NCI-H1092 treated with DMSO at 0.1 percent for 48 hours (cell line): ENCODE measurements around the gene OXNAD1.
A peak's percentile ranks its signal among the peaks of the same experiment; 100 is the strongest.

Experiments used
- DNase-seq: peaks from one replicate; lab custom pipeline; 2025; lab: John Stamatoyannopoulos, UW

Gene OXNAD1

DNA sequence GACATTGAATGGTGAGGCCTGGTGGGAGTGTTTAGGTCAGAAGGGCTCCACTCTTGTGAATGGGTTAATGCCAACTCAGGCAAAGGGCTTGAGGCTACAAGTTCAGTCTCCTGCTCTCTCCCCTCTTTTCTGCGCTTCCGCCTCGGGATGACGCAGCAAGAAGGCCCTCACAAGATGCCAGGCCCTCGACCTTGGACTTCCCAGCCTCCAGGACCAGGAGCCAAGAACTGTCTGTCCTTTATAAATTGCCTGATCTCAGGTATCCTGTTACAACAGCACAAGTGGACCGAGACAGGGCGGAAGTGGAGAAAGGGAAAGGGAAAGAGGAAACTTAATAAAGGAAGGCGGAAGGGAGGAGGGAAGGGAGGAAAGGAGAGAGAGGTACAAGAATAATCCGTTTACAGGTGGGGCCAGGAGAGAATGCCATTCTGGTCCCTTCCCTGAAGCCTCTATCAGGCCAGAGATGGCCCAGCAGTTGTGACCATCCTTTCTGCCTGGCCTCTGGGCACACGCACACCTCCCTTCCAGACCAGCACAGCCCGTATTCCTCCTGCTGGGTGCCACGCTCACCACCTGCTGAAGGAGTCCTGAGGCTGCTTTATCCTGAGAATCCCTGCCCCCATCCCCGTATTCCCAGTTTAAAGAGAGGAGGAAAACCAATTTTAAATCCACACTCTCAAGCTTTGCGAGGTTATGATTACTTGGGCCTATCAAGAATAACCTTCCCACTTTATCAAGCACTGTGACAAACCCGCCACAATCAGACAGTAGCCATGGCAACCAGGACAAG, 64.2 kb downstream of the OXNAD1 start:
- DNase-seq: peak; percentile 46

DNA sequence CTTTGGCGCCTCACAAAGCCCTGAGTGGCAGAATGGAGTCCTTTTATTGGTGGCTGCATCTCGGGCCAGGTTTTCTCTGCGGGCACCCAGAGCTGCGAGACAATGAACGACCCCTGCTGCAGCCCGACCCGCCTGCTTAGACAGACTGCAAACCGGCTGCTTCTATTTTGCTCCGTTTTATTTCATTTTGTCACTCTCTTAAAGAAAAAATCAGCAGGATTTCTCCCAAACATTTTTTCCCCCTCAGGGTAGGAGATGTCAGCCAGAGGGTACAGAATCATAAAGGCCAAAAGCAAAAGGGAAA, 64.8 kb downstream of the OXNAD1 start:
- DNase-seq: no peak

DNA sequence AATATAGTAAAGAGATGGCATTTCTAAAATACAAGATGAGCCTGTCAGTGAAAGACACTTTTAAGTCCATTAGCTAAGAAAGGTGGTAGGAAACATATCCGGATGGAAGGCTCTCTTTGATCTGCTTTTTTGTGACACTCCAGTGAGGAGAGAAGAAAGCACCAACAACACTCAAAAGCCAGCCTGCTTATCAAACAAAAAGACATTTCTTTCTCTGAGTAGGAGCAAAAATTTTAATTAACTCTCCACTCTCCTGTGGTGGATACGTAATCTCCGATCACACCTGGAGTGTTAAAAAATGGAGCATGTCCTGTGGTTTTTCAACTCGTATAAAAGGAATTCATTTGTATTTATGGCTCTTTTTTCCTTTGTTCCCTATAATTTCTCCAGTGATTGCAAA, 65.3 kb downstream of the OXNAD1 start:
- DNase-seq: no peak

DNA sequence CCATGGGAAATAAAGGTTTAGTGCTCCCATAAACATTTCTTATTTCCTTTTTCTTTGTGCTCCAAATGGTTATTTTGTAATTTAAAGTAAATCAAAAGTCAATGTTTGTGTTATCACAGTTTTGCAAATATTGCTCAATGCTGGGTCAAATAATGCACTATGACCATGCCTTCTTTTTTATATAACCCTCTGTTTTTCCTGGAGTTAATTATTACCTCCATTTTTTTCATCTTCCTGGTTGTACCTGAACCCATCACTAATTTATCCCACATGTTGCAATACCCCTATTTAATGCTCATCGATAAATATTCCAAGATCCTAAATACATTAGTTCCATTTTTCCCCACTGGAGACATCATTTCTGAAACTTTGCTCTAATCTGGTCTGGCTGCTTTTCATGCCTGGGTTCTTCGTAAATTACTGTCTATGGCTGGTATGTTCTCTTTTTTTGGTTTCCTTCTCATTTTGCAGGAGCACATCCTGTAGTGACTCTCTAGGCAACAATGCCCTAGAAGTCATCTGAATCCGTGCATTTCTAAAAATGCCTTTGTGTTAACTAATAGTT, 66.4 kb downstream of the OXNAD1 start:
- no peak for DNase-seq

DNA sequence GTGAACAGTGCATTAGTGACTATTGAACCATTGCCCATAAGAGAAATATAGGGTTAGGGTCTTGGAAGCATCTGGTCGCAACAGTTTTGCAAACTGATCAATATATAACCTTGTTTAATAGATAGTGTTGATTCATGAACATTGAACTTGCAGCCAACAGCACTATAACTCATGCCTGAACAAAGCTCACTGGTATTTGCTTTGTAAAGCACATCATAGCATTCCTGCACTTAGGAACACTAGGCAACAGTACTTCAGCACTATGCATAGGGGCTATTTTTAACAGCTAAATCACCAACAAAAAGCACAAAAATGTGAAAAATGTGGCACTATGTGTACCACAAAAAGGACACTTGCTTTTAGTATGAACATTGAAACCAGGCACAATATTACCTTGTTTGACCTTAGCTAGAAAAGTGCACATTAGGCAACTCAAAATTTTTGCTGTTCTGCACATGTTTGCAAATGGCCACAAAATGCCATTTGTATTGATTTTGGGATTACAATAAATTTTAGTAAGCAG, 68.0 kb downstream of the OXNAD1 start:
- no peak for DNase-seq

DNA sequence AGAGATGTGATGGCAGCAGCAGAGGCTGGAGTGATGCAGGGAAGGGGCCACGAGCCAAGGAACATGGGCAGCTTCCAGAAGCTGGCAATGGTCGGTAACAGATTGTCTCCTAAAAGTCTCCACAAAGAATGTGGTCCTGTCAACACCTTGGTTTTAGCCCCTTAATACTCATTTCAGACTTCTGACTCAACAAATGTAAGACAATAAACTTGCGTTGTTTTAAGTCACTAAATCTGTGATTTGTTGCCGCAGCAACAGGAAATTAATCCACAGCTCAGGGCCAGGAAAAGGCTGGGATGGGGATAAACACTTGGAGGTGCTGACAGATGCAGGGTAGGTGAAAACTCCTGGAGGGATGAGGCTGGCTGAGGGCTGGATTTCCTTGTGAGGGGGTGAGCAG, 69.9 kb downstream of the OXNAD1 start:
- no peak for DNase-seq

DNA sequence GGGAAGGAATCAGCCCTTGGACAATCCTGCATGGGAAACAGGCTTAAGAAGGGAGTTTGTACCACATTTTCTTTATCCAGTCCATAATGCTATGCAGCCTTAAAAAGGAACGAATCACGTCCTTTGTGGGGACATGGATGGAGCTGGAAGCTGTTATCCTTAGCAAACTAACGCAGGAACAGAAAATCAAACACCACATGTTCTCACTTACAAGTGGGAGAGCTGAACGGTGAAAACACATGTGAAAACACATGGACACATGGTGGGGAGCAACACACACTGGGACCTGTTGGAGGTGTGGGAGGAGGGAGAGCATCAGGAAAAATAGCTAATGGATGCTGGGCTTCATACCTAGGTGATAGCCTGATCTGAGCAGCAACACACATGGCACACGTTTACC, 70.3 kb downstream of the OXNAD1 start:
- DNase-seq: no peak

DNA sequence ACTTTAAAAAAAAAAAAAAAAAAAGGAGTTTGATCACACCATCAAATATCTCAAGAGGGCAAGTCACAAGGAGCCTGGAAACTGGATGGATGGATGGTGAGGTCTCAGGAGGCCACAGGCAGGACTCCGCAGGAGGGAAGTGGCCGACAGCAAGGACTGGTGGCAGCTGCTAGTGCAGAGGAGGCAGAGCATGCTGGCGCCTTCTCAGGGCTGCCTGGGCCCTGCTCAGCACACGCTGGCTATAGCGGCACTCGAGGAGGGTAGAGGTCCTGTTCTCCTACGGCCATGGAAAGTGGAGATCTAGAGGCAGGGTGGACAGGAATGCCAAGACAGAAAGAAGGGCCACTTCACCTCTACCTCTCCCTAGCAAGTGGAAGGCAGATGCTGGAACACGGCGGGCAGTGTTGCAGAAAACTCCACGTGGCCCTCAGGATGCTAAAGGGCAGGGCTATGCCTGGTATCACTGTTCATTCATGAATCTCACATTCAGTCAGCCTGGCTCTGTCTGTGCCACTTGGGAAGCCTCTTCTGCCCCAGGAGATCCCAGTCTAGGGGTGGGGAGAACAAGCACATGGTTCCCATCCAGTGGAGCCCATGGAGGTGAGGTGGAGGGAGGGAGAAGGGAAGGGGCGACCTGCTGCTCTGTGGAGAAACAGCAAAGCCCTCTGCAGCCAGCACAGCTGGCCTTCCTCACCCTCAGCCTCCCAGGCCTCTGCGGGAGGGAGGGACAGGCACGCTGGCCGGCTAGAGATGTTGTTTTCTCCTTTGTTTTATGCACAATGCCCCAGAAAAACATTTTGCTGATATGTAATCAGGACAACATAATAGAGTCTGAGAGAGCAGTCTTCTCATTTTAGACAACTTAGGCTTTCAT, 71.0 kb downstream of the OXNAD1 start:
- DNase-seq: no peak

DNA sequence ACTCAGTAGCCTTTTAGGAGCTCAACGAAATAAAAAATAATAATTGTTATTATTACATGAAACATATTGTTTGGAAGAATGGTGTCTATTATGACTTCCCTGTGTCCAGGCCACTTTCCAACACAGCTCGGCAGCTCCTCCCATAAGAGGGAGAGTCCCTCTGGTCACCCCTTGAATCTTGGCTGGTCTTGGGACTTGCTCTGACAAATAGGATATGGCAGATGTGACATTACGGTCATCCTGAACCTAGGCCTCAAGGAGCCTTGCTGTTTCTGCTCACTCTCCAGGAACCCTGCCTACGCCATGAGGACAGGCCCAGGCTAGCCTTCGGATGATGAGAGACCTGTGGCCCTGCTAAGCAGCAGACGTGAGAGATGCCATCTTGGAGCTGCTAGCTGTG, 71.8 kb downstream of the OXNAD1 start:
- no peak for DNase-seq

DNA sequence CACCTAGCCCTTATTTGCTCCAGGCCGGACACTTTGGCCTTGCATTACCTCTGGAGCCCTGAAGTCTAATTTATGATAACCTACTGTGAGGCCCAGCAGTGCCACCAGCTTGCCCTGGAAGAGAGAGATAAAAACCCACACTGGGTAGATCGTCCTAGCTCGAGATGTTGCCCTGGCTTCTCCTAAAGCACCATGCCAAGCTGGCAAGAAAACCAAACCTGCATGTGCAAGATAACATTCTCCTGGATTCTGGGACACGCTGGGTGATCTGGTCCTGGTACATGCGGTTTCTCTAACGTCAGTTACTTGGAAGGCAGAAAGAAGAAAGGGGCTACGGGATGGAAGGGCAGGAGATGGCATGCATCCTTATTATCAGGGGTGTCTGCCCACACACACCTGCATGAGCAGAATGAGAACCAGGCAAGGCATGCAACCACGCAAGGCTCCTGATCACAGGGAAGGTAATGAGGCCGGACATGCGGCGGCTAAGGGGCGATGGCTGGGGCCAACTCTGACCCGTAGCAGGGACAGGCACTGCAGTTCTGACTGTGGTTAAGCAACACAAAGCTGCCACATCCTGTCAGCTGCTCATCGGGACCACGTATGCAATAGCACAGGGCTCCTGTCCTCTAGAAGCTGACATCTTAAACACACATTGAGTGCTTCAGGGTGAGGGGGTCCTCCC, 73.0 kb downstream of the OXNAD1 start:
- no peak for DNase-seq

DNA sequence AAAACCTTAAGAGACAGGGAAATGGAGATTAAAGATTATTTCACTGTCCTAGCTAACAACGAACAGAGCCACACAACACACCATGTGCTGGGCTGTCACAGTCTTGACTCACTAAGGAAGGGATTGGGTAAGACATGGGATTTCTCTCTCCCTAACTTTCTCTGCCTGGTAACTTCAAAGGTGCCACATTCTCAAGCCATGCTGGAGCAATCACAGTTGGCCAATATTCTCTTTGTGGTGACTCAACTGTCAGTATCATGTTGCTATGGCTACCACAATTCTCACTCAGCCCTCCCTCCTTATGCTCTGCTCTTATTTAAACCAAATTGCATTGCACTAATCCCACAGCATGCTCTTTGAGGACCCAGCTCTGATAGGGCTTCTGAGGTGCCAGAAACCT, 74.0 kb downstream of the OXNAD1 start:
- no peak for DNase-seq

DNA sequence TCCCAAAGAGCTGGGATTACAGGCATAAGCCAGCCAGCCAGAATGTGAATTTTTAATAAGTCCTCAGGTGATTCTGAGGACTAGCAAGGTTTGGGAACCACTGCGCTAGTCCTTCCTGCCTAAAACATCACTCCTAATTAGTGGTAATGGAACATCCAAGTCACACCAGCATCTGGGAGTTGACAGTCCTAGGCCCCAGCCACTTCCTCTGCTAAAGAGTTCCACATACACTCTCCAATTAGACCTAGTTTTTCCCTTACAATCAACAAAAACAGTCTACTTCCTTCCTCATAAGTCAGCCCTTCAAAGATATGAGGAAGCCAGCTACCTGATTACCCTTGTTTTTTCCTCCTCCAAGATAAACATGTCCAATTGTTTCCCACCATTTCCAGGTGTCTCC, 78.1 kb downstream of the OXNAD1 start:
- DNase-seq: no peak

DNA sequence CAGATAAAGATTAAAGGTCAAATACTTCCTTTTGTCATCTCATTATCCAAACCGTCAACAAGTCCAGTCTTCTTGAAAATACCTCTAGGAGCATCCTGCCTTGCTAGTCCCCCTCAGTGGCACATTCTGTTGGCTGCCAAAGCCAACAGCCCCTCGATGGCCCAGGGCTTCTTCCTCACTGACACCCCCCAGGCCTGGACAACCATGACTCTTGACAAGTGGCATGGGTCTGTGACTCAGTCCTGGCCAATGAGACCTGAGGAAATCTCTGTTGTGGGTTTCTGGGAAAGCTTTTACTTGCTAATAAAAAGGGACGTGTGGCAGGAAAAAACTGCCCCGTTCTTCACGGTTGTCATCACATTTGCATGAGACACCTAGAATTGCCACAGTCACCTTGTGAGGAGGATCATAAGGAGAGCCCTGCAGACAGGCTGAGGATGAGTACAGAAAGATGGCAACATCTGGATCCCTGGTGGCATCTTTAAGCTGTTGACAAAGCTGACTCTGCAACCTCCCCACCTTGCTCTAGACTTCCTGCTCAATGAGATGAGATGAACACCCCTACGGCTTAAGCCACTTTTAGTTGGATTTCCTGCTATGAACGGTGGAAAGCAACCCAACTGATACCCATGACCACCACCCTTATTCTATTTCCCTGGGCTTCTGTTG, 81.5 kb downstream of the OXNAD1 start:
- DNase-seq: no peak

DNA sequence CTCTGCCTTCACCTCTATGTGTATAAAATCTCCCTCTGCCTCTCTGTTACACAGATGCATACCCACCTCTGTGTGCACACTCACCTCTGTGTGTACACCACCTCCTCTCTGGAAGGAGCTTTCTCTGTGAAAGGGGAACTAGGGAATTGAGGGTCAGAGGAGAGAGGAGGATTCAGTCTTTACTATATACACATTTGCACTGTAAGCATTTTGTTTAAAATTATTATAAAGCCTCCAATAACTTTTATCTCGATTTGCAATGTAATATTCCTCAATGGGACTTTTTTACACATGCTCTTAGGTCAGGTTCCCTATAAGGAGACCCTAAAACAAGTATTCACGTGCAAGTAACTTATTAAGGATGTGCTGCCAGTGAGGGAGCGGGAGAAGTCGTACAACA, 82.5 kb downstream of the OXNAD1 start:
- no peak for DNase-seq

DNA sequence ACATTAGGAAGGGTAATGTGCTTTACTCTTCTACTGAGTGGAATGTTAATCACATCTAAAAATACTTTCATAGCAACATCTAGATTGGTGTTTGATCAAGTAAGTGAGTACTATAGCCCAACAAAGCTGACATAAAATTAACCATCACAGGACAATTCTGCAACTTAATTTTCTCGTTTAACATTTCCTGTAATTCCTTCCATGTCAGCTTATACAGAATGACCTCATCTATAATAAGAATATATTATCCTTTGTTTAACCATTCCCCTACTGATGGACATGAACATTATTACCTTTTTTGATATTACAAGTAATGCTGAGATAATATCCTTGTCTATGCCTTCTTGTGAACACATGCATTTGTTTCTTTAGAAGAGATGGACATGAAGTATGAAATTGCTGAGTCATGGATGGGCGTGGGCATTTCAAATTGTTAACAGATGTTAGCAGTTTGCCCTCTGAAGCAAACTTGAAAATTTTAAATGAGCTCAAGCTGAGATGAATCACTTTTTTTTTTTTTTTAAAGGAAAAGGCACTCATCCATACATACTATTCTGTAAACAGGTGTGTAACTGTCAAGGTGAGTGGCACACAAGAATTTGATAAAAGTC, 85.1 kb downstream of the OXNAD1 start:
- DNase-seq: no peak

DNA sequence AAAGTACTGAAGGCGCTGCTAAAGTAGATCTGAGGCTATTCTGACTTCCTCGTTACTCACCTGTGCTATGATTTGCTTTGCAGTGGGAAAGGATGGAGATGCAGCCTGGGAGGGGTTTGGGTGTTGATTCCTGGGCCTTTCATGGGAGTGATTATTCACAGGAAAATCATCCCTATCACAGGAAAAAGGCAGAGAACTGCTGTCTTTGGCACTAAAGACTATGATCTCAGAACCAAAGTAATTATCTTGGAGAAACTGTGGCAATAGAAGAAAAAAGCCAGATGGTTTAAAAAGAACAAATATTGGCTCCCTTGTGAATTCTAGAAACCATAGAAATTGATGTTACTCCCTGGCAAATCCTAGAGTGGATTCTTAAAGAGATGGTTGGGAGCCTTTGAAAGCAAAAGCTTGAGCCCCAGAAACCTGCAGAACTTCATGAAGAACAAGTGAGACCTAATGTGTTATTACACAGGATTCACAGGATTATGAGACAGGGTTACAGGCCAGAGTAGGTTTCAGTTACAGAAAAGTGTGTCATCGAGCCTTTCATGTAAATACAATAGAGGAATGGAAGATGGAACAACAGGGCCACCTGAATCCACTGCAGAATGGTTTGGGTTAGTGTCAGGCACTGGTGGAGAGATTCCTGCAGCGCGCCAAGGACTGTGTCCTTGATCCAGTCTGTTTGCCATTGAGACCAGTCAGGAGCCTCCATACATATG, 85.7 kb downstream of the OXNAD1 start:
- no peak for DNase-seq

DNA sequence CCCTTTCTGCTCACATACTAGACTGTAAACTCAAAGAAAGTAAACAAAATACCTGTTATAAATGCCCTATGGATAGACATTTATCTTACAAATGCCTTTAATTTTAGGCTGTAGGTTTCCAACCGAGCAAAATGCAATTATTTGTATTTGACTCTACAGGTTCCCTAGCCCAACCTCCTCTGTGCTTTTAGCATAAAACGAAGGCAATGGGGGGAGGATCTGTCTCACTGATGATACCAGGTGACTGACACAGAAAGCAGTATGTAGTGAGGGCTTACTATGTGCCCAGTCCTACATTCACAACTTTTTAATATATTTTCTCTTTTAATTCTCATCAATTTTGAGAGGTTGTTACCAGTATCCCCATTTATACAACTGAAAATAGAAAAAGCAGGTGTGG, 87.4 kb downstream of the OXNAD1 start:
- no peak for DNase-seq

DNA sequence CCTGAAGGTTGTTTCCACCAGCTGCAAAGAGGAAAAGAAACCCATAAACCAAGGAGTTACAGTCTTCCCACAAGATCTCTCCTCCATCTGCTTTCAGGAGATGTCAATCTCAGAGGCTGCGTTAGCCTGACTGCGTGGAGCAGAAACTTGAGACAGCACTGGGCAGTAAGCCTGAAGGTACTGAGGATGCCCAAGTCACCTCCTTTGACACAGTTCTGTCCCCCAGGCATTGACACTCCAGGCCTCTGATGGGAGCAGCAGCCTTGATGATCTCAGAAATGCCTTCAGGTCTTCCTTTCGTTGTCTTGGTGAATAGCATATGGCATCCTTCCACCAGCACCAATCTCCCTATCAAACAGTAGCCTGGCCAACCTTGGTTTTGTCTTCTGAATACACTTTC, 89.3 kb downstream of the OXNAD1 start:
- DNase-seq: no peak
